NCI-H82 (cell line): ENCODE measurements around the gene AQP9.
A peak's percentile ranks its signal among the peaks of the same experiment; 100 is the strongest.

ENCODE experiments used
- DNase-seq: peaks from one replicate; lab custom pipeline; 2025; lab: John Stamatoyannopoulos, UW

The AQP9 gene

GRCh38 chr15:58227706-58228543 lies 89.7 kb downstream of the AQP9 start:
- DNase-seq = peak; percentile 89

GRCh38 chr15:58228718-58229117 lies 90.5 kb downstream of the AQP9 start:
- no peak for DNase-seq

- peak; percentile 7 for DNase-seq
Observed at GRCh38 chr15:58229297-58229768, 91.2 kb downstream of the AQP9 start.

- no peak for DNase-seq
Observed at GRCh38 chr15:58232281-58233065, 94.3 kb downstream of the AQP9 start.

- DNase-seq = peak; percentile 36
Observed at GRCh38 chr15:58233341-58233740, 95.2 kb downstream of the AQP9 start.
